ENCODE measurements around the gene MED13. TPM values are rescaled to one million over a fixed set of nuclear protein-coding genes. Genes with fewer than 3 reads are reported as not detected.
A peak's percentile ranks its signal among the peaks of the same experiment; 100 is the strongest.

Gene MED13
- total and polyA plus RNA-seq, 9 of the 15 experiments (the other 6 are each of a cell fraction or from before 2014, with no cell fraction given), result 5.4 to 48.4 (median 28.2) TPM

DNA sequence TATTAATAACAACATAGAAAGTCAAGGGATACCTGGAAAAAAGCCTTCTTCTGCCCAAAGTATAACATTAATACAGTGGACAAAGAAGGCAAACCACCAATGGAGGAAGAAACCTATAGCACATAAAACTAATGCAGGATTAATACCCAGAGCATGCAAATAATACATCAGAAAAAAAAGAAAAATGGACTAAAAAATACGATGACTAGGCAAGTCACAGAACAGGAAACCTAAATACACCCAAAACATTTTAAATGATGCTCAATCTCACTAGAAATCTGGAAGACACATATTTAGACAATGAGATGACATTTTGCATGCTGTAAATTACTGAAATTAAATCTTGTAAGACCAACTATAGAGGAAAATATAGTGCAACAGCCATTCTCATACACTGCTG lies 55.9 kb downstream of the MED13 start:
- no peak overlapping the region for H3K27ac ChIP-seq (ENCODE audit: extremely low read depth, low read depth, low read length)
- H2AFZ ChIP-seq (ENCODE audit: low read depth, low read length), result no peak overlapping the region
- ChIA-PET POLR2A (no interaction called here), CTCF (ENCODE audit: low intra/inter-chr PET ratio) (no interaction called here)
- peaks cover 72% of the 10 kb centered on the region for H3K36me3 ChIP-seq (ENCODE audit: control insufficient read depth, insufficient read depth, low read length)
- no peaks in the 10 kb centered on the region; the same call in 1 of the 2 replicates for H3K9me3 ChIP-seq (replicated peaks; ENCODE audit: control insufficient read depth, insufficient read depth, low read depth, low read length)
- 92% methylated on average over 1 of the region's 1 CpG for WGBS (ENCODE audit: insufficient coverage, low coverage, missing lambda C conversion rate)
- no TSS peak for BruUV-seq (replicated peaks)
- H3K9me1 ChIP-seq (ENCODE audit: control insufficient read depth, insufficient read depth, low read length), result no peaks in the 10 kb centered on the region
- H3K4me2 ChIP-seq (ENCODE audit: insufficient read depth, low read length), result no peak overlapping the region
- no peaks in the 10 kb centered on the region for H3K4me1 ChIP-seq (replicated peaks in 1 of 2; ENCODE audit: control insufficient read depth in 2 of 2, insufficient read depth in 2 of 2, low read length in 2 of 2)
- peaks cover 58% of the 10 kb centered on the region for H3K79me2 ChIP-seq (ENCODE audit: control insufficient read depth, insufficient read depth, low read length)
- no peaks in the 10 kb centered on the region for H4K20me1 ChIP-seq (replicated peaks; ENCODE audit: control insufficient read depth, insufficient read depth, low read length)
- FAIRE-seq (no peak), ATAC-seq (no peak), DNase-seq (ENCODE audit: extremely low read depth in 1 of 4, low spot score in 3 of 4) (no peak)
- in situ Hi-C loops (cut with MboI) (no loop called here), intact Hi-C loops (cut with micrococcal nuclease) (no loop called here)
- no peak overlapping the region for H3K9ac ChIP-seq (ENCODE audit: insufficient read depth in 1 of 2, low read depth in 2 of 2, low read length in 2 of 2)
- H3K27me3 ChIP-seq (ENCODE audit: control insufficient read depth in 2 of 2, insufficient read depth in 2 of 2, low read length in 2 of 2), result no peaks in the 10 kb centered on the region
- no peak overlapping the region for H3K4me3 ChIP-seq
- TF ChIP-seq FUS (optimal IDR thresholded peaks at IDR 0.05; ENCODE audit: low read depth, low read length) (no peak), NCOA6 (IDR thresholded peaks at IDR 0.05) (no peak), ZNF316 (IDR thresholded peaks at IDR 0.05) (peak; percentile 90), U2AF2 (optimal IDR thresholded peaks at IDR 0.05; ENCODE audit: low read depth, low read length) (no peak), CBX8 (IDR thresholded peaks at IDR 0.05; ENCODE audit: borderline replicate concordance, extremely low read depth, low read depth, low read length, poor library complexity, severe bottlenecking) (no peak), DPF2 (IDR thresholded peaks at IDR 0.05) (no peak), ZBTB11 (CRISPR knock-in tag; IDR thresholded peaks at IDR 0.05) (no peak), C11orf30 (IDR thresholded peaks at IDR 0.05; ENCODE audit: low read depth) (peak; percentile 74), MAFG (tag; conservative IDR thresholded peaks at IDR 0.05) (peak; percentile 52), ZFP30 (CRISPR knock-in tag; IDR thresholded peaks at IDR 0.05; ENCODE audit: borderline replicate concordance) (no peak), POLR2G (IDR thresholded peaks at IDR 0.05; ENCODE audit: low read depth, low read length) (no peak), FIP1L1 (IDR thresholded peaks at IDR 0.05; ENCODE audit: low read depth, low read length, poor library complexity, severe bottlenecking) (no peak), EHMT2 (IDR thresholded peaks at IDR 0.05) (no peak), ZNF785 (CRISPR knock-in tag; IDR thresholded peaks at IDR 0.05) (no peak), ZBED1 (IDR thresholded peaks at IDR 0.05) (no peak), SMARCE1 (IDR thresholded peaks at IDR 0.05) (no peak), KDM1A (IDR thresholded peaks at IDR 0.05) (no peak), MAFF (IDR thresholded peaks at IDR 0.05; ENCODE audit: low read length) (peak; percentile 18; the same call in 1 of the 2 replicates), RUNX1 (IDR thresholded peaks at IDR 0.05; ENCODE audit: low read depth) (no peak), NFXL1 (CRISPR knock-in tag; IDR thresholded peaks at IDR 0.05) (no peak)
- TF ChIP-seq, protein P1, sequence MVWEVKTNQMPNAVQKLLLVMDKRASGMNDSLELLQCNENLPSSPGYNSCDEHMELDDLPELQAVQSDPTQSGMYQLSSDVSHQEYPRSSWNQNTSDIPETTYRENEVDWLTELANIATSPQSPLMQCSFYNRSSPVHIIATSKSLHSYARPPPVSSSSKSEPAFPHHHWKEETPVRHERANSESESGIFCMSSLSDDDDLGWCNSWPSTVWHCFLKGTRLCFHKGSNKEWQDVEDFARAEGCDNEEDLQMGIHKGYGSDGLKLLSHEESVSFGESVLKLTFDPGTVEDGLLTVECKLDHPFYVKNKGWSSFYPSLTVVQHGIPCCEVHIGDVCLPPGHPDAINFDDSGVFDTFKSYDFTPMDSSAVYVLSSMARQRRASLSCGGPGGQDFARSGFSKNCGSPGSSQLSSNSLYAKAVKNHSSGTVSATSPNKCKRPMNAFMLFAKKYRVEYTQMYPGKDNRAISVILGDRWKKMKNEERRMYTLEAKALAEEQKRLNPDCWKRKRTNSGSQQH (CRISPR knock-in tag; IDR thresholded peaks at IDR 0.05), result no peak
- TF ChIP-seq, protein P2, sequence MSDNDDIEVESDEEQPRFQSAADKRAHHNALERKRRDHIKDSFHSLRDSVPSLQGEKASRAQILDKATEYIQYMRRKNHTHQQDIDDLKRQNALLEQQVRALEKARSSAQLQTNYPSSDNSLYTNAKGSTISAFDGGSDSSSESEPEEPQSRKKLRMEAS (CRISPR knock-in tag; IDR thresholded peaks at IDR 0.05), result no peak
